Heart left ventricle (tissue), 13 donors: ENCODE measurements around the gene MAMDC4.

ENCODE experiments used
- CTCF ChIP-seq, 12 donors: fragments of 200-600 bp; sonication (generic) in 4 of 12; IDR thresholded peaks; one replicate each; pipeline versions ENCODE4 v1.5.0 to v1.8.0; 2018 to 2022; ENCODE audit warnings: antibody characterized with exemption in 12 of 12, mild to moderate bottlenecking in 5 of 12
- POLR2A ChIP-seq, 2 donors: fragments of 450-650 bp; IDR thresholded peaks; one replicate each; pipeline ENCODE4 v1.6.1; 2017; ENCODE audit warnings: antibody characterized with exemption in 2 of 2, mild to moderate bottlenecking in 2 of 2, moderate library complexity in 2 of 2
- donor health status: ischemic (EF 13 %, LVEDD 7.1; RV severe dilation, severe dysfunction).
- donor health status: DM: no; HTN: yes; CAD: no.
- donor health status: DM: no; HTN: no; CAD: no.
- donor health status: ischemic (EF 25% LVEDD 6.9; RV normal size, moderate dysfunction).
- donor health status: ischemic (EF 25% LVEDD 5.7; RV mildly dilated, moderate dysfunction).
- donor health status: ischemic (EF 35%, LVEDD 5.7; RV mildly dilated, moderate dysfunction).
- donor health status: nonischemic (EF 11% LVEDD 7.7; RV severe dilation, severe dysfunction).
- donor health status: DM: yes; HTN: yes; CAD: no.
- donor health status: PGD.
- donor health status: ischemic (EF 29% LVEDD 5.4; RV normal size, mild dysfunction).
- donor health status: nonischemic (EF 23%, LVEDD 6.1; RV moderate dilation, normal function).

GRCh38 chr9:136845465-136846260 is 6.5 kb upstream of the MAMDC4 start:
- TF ChIP-seq CTCF (IDR thresholded peaks at IDR 0.05) (no peak), POLR2A (IDR thresholded peaks at IDR 0.05) (no peak)
